ENCODE measurements around the gene METTL22. TPM values are rescaled to one million over a fixed set of nuclear protein-coding genes. Genes with fewer than 3 reads are reported as not detected.

METTL22 gene
- total RNA-seq, 2 donors from 2014 or later, result 16.3 to 56.6 TPM

GRCh38 chr16:8676737-8677375 lies 55.4 kb downstream of the METTL22 start:
- no peak for TF ChIP-seq POLR2AphosphoS5 (IDR thresholded peaks at IDR 0.05)
- TF ChIP-seq, protein P1, sequence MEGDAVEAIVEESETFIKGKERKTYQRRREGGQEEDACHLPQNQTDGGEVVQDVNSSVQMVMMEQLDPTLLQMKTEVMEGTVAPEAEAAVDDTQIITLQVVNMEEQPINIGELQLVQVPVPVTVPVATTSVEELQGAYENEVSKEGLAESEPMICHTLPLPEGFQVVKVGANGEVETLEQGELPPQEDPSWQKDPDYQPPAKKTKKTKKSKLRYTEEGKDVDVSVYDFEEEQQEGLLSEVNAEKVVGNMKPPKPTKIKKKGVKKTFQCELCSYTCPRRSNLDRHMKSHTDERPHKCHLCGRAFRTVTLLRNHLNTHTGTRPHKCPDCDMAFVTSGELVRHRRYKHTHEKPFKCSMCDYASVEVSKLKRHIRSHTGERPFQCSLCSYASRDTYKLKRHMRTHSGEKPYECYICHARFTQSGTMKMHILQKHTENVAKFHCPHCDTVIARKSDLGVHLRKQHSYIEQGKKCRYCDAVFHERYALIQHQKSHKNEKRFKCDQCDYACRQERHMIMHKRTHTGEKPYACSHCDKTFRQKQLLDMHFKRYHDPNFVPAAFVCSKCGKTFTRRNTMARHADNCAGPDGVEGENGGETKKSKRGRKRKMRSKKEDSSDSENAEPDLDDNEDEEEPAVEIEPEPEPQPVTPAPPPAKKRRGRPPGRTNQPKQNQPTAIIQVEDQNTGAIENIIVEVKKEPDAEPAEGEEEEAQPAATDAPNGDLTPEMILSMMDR (IDR thresholded peaks at IDR 0.05), result no peak
- no peak for TF ChIP-seq POLR2A (IDR thresholded peaks at IDR 0.05)
- no peaks in the 10 kb centered on the region for H3K4me1 ChIP-seq (replicated peaks)
- no peak overlapping the region for H3K4me3 ChIP-seq
- intact Hi-C loops (cut with DNase I), result loop anchor here (5.0 kb wide), 1 partner anchor 190 kb away; the partner anchor contains the start of gene CARHSP1
- H3K27ac ChIP-seq, result no peak overlapping the region
- H3K9me3 ChIP-seq, result no peaks in the 10 kb centered on the region
- no peak for DNase-seq (ENCODE audit: low spot score)
- no peaks in the 10 kb centered on the region for H3K36me3 ChIP-seq
- no peaks in the 10 kb centered on the region for H3K27me3 ChIP-seq (replicated peaks; ENCODE audit: insufficient read depth)
- WGBS, result 81% methylated on average over 7 of the region's 7 CpGs

DNA sequence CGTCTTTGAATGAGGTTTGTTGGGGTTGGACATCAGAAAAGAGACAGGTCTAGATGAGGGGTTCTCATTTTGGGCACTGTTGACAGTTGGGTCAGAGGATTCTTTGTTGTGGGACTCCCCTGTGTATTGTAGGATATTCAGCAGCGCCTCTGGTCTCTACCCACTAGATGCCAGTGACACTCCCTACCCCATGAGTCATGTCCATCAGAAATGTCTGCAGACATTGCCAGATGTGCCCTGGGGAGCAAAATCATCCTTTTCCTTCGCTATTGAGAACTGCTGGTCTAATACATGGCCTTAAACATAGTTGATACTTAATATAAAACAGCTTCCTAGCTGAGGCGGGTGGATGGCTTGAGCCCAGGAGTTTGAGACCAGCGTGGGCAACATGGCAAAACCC lies 56.0 kb downstream of the METTL22 start:
- no peak for TF ChIP-seq POLR2A (IDR thresholded peaks at IDR 0.05)
- TF ChIP-seq, protein P1 (IDR thresholded peaks at IDR 0.05), result no peak
- no peak for TF ChIP-seq POLR2AphosphoS5 (IDR thresholded peaks at IDR 0.05)
- Histone ChIP-seq H3K27ac (no peak overlapping the region), H3K4me1 (replicated peaks) (no peaks in the 10 kb centered on the region), H3K4me3 (no peak overlapping the region), H3K9me3 (no peaks in the 10 kb centered on the region), H3K27me3 (replicated peaks; ENCODE audit: insufficient read depth) (no peaks in the 10 kb centered on the region), H3K36me3 (no peaks in the 10 kb centered on the region)
- intact Hi-C loops (cut with DNase I), result loop anchor here (5.0 kb wide), 1 partner anchor 190 kb away; the partner anchor contains the start of gene CARHSP1
- WGBS, result 89% methylated on average over 5 of the region's 5 CpGs
- no peak for DNase-seq (ENCODE audit: low spot score)

DNA sequence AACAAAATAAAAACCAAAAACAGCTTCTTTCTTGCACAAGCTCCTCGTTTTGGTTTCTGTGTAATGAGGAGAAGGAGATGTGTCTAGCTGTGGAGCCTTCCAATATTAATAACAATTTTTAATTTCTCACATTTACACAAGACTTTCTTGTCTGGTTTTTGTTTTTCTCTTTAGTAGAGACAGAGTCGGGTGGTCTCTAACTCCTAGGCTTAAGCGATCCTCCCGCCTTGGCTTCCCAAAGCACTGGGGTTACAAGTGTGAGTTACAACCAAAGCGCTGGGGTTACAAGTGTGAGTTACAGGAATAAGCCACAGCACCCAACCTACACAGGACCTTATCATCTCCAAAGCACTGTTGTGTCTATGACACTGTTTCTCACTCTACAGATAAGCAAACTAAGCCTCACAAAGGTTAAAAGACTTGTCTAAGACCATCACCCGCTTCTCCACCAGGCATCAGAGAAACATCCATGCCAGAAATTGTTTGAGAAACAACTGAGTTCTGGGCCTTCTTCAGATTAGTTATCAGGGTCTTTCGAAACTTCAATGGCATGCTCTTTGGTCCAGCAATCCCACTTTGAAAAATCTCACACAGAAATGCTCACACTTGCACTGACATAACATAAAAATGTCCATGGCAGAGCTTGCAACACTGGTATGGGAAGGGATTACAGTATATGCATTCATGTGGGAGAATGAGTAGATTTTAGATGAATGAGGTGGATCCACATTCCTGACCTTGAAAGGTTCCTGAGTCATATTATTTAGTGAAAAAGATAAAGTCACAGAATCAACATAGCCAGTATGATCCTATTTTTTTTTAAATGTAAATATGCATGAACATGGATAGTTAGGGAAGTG lies 56.8 kb downstream of the METTL22 start:
- no peak overlapping the region for H3K4me3 ChIP-seq
- no peak overlapping the region for H3K27ac ChIP-seq
- DNase-seq (ENCODE audit: low spot score), result no peak
- TF ChIP-seq POLR2A (IDR thresholded peaks at IDR 0.05) (no peak), POLR2AphosphoS5 (IDR thresholded peaks at IDR 0.05) (no peak)
- TF ChIP-seq, protein P1 (IDR thresholded peaks at IDR 0.05), result no peak
- H3K9me3 ChIP-seq, result no peaks in the 10 kb centered on the region
- H3K27me3 ChIP-seq (replicated peaks; ENCODE audit: insufficient read depth), result no peaks in the 10 kb centered on the region
- H3K4me1 ChIP-seq (replicated peaks), result no peaks in the 10 kb centered on the region
- intact Hi-C loops (cut with DNase I), result loop anchor here (5.0 kb wide), 1 partner anchor 189 kb away; the partner anchor contains the start of gene CARHSP1
- 89% methylated on average over 7 of the region's 7 CpGs for WGBS
- H3K36me3 ChIP-seq, result no peaks in the 10 kb centered on the region

- WGBS, result 83% methylated on average over 2 of the region's 2 CpGs
- no peak overlapping the region for H3K4me3 ChIP-seq
- H3K36me3 ChIP-seq, result no peaks in the 10 kb centered on the region
- no peak for DNase-seq (ENCODE audit: low spot score)
- TF ChIP-seq POLR2A (IDR thresholded peaks at IDR 0.05) (no peak), POLR2AphosphoS5 (IDR thresholded peaks at IDR 0.05) (no peak)
- TF ChIP-seq, protein P1 (IDR thresholded peaks at IDR 0.05), result no peak
- intact Hi-C loops (cut with DNase I), result loop anchor here (5.0 kb wide), 1 partner anchor 188 kb away; the partner anchor contains the start of gene CARHSP1
- no peaks in the 10 kb centered on the region for H3K4me1 ChIP-seq (replicated peaks)
- no peaks in the 10 kb centered on the region for H3K27me3 ChIP-seq (replicated peaks; ENCODE audit: insufficient read depth)
- H3K27ac ChIP-seq, result no peak overlapping the region
- no peaks in the 10 kb centered on the region for H3K9me3 ChIP-seq
These were observed 57.7 kb downstream of the METTL22 start for GRCh38 chr16:8679151-8679550.

All from prostate gland (tissue), 2 donors.